HG03442 (cell line): ENCODE results near the gene PPP3CB.

Source experiments
- ATAC-seq: cut with Tn5 transposase; IDR thresholded peaks from one replicate; pipeline ENCODE4 v1.9.1; 2021; ENCODE audit warnings: mild to moderate bottlenecking, moderate library complexity; ENCODE audit not compliant: unreplicated experiment

Gene PPP3CB

DNA sequence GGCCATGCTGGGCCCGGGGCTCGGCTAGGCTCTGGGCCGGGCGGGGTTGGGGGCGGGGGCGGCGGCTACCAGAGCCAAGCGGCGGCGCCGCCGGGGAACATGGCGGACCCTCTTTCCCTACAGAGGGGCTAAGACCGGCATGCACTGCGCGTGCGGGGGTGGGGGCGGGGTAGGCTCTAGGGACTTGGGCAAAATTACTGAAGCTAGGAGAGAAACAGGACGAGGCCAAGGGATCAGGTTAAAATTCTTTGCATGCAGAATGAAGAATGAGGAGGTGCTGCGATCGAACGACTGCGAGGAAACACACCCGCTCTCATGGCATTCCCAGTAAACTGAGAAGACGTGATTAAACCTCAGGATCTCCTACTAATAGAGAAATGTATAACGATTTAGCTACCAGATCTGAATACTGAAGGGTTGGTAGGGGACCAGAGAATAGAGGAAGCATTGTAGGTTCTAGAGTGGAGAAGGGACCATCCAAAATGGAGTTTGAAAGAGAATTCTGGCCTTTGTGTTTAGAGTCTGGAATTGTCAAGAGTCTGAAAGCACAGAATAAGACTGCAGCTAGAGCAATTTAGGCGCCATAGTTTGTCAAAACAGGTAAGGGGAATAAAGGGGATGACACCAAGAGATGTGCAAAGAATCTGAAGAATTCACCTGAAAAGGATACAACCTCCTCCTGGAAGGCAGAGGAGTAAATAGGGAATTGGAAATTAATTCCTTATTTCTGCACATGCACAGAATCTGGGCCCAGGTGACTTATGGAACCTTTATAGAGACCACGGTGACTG is at the start of gene PPP3CB:
Gene PPP3CB (minus strand): TSS at position 141 of the 791 bp plus-strand sequence. CDS start 135 bp downstream, at position 6.
- ATAC-seq = peak; percentile 53

DNA sequence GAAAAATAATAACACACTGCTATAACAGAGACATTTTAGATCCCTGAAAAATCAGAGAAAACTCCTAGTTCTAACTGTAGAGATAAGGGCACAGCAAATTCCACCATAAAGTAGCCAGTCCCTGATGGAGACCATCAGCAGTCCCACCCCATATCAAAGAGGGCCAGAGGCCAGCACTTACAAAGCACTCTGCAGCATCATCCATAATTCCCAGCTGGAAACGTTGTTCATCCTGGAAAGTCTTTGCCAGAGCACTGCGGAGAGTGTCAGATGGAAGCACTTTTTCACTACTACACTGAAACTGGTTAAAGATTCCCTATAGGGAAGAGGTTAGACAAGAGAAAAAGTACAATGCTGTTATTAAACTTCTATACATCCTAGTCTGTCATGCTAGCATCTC is 49.5 kb upstream of the PPP3CB start:
- ATAC-seq = no peak

DNA sequence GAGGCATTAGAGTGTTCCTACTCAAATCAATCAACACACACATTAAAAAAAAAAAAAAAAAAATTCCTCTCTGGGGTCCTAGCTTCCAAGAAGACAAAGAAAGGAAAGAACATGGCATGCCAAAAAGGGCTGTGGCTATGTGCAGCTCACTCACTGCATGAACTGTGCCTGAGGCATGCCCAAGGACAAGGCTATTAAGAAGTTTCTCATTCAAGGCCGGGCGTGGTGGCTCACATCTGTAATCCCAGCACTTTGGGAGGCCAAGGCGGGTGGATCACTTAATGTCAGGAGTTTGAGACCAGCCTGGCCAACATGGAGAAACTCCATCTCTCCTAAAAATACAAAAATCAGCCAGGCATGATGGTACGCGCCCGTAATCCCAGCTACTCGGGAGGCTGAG is 41.9 kb upstream of the PPP3CB start:
- ATAC-seq = no peak

DNA sequence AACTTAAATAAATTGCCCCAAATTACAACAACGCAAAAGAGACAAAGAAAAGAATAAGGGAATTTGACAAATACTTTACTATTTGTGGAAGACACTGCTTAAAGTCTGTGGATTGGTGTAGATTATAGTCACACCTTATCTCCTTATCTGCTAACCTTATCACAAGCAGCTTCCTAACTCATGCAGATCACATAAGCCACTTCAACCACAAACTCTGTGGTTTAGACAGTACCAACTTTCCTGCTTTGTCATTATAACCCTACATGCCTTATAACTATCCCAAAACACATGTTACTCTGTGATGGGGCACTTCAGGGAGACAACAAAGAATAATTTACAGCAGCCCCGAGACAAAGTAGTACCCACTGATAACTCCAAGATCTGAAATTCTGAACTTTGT is 41.5 kb upstream of the PPP3CB start:
- ATAC-seq = no peak

DNA sequence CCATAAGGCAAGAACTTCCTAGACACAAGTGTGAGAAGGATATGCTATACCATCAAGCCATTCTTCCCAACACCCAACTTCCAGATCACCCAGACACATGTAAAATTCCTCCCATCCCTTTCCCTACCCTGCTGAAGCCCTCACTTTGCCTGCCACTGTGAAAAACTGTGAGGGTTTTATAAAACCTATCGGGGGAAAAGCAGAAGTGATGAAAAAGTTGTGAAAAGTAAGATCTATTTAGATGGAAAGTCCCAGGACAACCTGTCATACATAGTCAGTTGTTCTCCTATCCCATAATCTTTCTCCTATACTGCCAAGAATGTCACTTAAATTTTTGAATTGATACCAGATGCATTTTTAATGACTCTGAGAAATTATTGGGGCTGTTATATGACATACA is 39.0 kb upstream of the PPP3CB start:
- no peak for ATAC-seq

DNA sequence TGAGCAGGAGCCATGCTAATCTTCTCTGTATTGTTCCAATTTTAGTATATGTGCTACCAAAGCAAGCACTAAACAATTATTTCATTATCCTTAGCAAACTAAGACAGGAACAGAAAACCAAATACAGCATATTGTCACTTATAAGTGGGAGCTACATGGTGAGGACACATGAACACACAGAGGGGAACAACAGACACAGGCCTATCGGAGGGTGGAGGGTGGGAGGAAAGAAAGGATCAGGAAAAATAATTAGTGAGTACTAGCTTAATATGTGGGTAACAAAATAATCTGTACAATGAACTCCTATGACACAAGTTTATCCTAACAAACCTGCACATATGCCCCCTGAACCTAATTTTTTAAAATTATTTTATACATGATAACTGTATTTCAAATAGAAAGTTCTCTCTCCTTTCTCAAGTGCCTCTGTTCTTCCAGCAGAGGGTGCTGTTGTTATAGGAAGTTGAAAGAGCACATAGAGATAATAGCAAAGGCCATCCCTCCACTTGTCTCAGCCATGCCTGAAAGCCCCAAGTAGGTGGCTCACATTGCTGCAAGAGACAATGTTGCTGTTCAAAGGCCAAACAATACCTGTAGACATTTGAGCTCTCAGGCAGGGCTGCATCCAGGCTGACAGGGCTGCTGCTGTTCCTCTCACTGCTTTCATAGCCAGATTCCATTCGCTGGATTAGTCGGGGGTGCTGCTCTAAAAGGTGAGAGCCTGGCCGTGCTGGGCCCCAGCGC is 33.4 kb upstream of the PPP3CB start:
- ATAC-seq = no peak

DNA sequence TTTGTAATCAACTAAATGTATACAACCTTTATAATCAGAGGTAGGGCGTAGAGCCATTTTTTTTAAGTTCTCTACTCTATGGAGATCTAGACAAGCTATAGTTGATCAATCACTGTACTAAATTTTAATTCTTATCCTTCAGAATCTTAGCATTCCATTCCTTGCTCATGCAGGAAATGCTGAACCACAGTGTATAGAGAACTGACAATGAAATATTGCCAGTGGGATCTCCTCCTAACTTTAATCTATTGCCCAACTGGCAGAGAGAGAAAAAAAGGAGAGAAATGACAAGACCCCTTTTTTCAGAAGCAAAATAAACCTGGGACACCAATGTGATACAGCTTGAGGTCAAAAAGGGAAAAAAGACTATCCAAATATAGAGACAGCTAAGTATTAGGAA is 26.4 kb upstream of the PPP3CB start:
- no peak for ATAC-seq

DNA sequence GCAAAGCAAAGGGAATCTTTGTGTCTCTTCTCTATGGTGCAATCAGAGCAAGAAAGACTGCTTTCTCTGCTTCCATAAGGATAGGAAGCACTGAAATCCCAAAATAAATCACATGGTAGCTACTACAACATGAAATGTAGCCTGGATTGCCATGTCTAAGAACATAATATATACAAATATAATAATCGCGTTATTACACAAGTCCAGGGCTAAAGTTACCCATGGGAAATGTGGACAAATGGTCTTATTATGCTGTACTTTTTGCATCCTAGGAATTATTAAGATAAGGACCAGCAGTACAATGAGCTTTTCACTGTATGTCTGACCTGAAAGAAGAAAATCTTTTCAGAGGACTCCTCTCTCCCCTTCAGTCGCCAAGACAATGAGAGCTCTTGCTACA is 23.5 kb upstream of the PPP3CB start:
- ATAC-seq = no peak

DNA sequence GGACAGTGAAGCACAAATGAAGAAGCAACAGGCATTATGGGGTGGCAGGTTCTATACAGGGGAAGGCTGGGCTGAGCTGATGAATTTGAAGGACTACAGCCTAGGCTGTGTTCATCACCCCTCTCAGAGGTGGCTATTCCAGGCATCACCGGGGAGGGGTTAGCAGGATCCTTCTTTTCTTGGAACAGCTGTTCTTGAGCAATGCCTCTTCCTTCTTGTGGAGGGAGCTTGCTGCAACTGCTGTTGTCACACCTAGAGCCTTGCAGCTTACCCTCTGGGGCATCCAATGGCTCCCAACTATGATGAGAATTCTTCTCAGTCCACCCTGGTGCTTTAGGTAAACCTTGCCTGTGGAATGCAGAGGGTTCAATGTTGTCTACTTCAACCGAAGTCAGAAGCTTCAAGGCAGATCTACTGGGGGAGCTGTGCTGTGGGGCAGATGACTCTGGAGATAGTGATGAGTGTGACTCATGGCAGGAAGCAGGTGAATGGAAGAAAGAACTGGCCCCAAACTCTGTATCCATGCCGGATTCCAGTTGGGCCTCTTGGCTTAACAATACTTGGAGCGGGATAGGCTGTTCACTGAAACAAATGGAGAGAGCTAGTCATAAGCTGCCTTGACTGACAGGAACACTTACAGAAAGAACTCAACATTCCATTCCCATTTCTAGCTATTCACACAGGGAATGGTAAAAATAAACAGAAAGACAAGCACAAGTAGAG is 21.5 kb upstream of the PPP3CB start:
- ATAC-seq = no peak

DNA sequence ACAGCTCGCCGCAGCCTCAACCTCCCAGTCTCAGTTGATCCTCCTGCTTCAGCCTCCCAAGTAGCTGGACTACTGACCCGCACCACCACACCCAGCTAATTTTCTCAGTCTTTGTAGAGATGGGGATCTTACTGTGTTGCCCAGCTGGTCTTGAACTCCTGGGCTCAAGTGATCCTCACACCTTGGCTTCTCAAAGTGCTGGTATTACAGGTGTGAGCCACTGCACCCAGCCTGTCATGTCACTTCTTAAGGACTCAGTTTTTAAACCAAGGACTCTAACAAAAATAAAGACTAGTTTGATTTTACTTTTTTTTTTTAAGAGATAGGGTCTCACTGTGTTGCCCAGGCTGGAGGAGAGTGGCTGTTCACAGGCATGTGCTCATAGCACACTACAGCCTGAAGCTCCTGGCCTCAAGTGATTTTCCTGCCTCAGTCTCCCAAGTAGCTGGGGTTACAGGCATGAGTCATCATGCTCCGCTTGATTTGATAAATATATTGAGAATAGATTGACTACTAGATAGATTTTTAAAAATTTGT is 16.5 kb upstream of the PPP3CB start:
- no peak for ATAC-seq

DNA sequence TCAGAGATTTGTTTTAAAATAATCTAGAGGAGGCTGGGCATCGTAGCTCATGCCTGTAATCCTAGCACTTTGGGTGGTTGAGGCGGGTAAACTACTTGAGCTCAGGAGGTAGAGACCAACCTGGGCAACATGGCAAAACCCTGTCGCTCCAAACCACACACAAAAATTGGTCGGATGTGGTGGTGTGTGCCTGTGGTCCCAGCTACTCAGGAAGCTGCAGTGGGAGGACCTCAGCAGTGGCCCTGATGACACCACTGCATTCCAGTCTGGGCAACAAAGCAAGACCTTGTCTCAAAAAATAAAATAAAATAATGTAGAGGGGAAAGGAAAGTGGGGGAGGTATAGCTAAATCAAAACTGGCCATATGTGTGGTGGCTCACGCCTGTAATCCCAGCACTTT is 13.9 kb upstream of the PPP3CB start:
- no peak for ATAC-seq

DNA sequence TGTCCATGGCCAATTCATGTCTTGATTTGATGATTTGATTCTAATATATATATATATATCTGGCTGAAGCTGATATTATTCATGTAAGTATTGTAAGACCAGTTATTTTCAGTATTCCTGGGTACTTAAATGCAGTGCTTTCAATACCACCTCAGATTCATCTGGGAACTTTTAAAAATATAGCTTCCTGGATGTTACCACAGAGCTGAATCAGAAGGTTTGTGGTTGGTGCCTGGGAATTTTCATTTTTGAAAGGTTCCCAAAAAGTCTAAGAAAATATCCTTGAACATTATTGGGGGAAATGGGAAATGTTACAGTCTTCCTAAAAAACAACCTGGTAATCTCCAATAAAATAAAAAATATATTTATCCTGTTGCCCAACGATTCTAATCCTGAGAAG is 10.7 kb upstream of the PPP3CB start:
- ATAC-seq = no peak

DNA sequence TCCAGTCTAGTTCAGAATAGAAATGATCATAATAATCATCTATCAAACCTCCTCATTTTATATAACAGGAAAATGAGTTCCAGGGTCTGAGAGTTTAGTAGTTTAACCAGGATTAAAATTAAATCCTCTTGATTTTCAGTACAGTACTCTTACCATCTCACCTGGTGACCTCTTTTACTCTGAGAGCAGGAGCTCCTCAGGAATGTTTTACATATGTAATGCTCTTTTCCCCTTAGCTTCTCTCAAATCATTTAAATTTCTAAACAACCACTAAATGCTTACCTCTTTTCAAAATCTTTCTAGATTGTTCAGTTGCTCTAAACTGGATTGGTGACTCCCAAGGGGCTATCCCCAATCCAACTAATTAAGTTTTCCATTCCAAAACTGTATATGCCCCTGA is 10.2 kb upstream of the PPP3CB start:
- no peak for ATAC-seq

DNA sequence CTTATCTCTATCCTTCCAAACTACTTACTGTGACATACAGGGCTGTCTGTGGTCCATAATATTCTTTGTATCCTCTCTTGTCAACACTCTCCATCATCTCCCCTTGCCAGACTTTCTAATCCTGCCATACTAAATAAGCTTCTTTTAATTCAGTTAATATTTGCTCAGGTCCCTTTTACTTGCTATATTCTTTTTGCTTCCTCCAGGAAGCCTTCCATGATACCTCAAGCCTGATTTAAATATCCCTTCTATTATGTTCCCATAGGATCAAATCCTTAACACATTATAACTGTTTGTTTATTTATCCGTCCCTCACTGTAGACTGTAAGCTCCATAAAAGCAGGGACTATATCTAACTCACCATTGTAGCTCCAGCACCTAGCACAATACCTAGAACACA is 7.2 kb upstream of the PPP3CB start:
- ATAC-seq = no peak

DNA sequence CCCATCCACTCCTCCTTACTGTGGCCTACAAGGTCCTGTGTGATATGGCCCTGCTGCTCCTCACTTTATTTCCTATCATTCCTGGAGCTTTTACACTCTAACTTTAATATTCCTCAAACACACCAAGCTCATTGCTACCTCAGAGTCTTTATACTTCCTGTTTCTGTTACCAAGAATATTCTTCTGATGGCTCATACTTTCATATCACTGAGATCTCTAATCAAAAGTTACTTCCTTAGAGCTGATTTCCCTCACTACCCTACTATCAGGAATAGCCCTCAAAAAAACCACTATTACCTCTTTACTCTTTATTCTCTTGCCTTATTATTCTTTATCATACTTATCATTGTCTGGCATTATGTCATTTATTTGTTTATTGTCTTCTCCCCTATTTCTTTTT is 5.8 kb upstream of the PPP3CB start:
- no peak for ATAC-seq

DNA sequence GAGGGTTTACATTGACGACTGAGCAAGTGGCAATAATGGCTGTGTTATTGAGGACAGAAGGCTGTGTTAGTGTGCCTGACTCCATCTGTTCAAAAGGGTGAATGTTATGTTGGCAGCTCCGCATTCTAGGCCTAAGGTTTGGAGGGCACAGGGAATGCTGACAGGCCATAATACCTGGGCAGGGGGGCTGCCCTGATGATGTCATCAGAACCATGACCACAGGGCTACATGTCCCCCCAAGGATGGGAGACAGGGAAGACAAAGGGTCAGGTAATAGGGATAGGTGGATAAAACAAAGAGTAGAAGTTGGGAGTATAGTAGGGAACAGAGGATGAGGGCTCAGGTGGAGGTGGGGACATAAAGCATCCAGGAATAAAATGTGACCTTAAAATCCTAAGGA is 1.8 kb upstream of the PPP3CB start:
- no peak for ATAC-seq

DNA sequence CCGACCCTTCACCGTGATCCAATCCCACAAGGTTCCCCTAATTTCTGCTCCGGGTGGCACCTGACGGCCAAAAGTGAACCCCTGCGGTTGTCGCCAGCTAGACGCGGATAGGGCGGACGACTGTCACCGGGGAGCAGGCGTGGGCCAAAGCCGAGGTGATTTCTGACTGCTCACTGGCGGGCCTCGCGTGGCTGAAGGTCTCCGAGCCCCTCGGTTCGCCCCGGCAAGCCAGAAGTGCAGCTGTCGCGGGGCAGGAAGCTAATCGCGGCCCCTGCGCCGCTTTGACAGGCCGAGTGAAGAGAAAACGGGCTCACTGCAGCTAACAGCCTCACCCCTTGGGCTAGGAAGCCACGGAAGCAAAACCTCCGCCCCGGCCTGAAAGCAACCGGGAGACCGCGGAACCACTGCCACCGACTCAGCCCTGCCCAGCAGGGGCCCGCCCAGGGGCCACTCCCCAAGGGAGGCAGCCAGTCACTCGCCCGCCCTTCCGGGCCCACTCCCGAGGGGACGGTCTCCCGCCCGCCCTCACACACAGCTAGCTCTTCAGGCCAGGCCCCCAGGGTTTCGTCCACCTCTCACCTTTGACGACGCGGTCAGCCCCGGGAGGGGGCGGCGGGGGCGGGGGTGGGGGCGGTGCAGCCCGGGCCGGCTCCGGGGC is 469 bp downstream of the PPP3CB start:
- ATAC-seq = peak; percentile 91

DNA sequence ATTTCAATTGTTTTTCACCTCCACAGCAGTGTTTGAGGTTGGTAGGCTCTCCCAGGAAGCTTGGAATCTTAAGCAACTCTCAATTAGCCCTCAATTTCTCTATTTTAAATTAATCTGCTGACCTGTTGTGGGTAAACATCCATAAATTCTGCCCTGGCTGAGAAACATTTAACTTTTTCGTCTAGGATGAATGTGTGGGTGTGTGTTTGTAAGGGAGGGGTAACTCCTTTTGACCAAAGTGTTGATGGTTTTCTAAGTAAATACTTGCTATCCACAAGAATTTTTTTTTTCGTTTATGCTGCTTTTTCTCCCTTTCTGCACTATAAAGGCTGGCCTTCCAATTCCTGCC is 973 bp downstream of the PPP3CB start:
- ATAC-seq = no peak

DNA sequence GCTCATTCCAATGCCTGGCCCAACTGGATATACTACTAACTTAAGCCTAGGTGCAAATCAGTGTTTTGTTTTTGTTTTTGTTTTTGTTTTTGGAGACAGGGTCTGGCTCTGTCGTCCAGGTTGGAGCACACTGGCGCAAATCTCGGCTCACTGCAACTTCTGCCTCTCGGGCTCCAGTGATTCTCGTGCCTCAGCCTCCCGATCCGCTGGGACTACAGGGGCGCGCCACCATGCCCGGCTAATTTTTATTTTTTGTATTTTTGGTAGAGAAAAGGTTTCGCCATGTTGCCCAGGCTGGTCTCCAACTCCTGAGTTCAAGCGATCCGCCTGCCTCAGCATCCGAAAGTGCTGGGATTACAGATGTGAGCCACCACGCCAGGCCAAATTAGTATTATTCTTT is 1.6 kb downstream of the PPP3CB start:
- no peak for ATAC-seq

DNA sequence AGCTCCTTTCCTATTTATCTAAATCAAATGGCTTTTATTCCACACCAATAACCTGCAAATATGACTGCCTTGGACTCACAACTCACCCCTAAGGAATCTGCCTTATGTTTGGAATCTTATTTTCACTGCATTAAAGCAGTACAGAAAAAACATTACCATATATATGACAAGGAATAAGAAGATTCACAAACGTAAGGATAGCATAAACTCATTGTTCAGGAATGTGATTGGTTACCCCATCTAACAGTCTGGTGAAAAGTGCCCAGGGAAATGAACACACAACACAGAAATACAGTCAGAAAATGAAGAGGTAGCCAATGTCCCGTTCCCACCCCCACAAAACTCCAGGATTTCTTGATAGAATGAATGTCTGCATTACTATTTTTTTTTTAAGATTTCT is 2.0 kb downstream of the PPP3CB start:
- ATAC-seq = no peak

DNA sequence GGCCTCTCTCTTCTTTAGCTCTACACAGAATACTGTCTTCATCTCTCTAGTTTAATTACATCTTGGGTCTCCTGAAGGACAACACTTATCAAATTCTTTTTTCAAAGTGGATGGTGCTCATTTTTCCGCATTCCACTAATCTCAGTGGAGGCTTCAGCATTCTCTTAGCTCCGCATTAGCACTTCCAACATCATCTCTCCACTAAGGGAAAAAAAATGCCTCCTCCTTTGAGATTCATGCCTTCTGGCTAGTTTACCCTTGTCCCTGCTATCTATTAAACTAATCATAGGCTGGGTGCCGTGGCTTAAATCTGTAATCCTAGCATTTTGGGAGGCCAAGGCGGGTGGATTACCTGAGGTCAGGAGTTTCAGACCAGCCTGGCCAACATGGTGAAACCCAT is 9.2 kb downstream of the PPP3CB start:
- no peak for ATAC-seq
